Stomach smooth muscle (tissue), 2 donors: ENCODE data around the gene EIF2D.

Source experiments
- H3K27ac ChIP-seq: one replicate; pipeline ENCODE4 v1.7.0; 2013; ENCODE audit warnings: mild to moderate bottlenecking, low read length, inconsistent platforms
- H3K27me3 ChIP-seq, 2 donors: one replicate each; pipeline ENCODE4 v1.7.0; 2013; ENCODE audit warnings: low read length in 2 of 2; ENCODE audit not compliant: insufficient read depth in 2 of 2, control insufficient read depth in 1 of 2
- H3K36me3 ChIP-seq, 2 donors: one replicate each; pipeline ENCODE4 v1.7.0; 2013; ENCODE audit warnings: low read length in 2 of 2; ENCODE audit not compliant: control insufficient read depth in 2 of 2, insufficient read depth in 2 of 2
- H3K4me1 ChIP-seq: one replicate; pipeline ENCODE4 v1.7.0; 2013; ENCODE audit warnings: low read length; ENCODE audit not compliant: control insufficient read depth, insufficient read depth
- H3K4me3 ChIP-seq, 2 donors: one replicate each; pipeline ENCODE4 v1.7.0; 2013; ENCODE audit warnings: low read length in 2 of 2
- H3K9ac ChIP-seq, 2 donors: one replicate each; pipeline ENCODE4 v1.7.0; 2013; ENCODE audit warnings: low read length in 2 of 2, mild to moderate bottlenecking in 1 of 2
- H3K9me3 ChIP-seq, 2 donors: one replicate each; pipeline ENCODE4 v1.7.0; 2013; ENCODE audit warnings: low read length in 2 of 2; ENCODE audit not compliant: control insufficient read depth in 2 of 2
- donor health status: healthy.
- donor health status: Pancreatic carcinoma.

The EIF2D gene

GRCh38 chr1:206578978-206579374, 33.3 kb downstream of the EIF2D start:
- H3K4me1 ChIP-seq = no peaks in the 10 kb centered on the region
- no peak overlapping the region for H3K9ac ChIP-seq
- no peak overlapping the region for H3K4me3 ChIP-seq
- H3K27ac ChIP-seq = no peak overlapping the region
- peaks cover 0 to 4% of the 10 kb centered on the region in 2 donors for H3K36me3 ChIP-seq
- H3K9me3 ChIP-seq = no peaks in the 10 kb centered on the region
- H3K27me3 ChIP-seq = no peaks in the 10 kb centered on the region

GRCh38 chr1:206578068-206578977, 33.9 kb downstream of the EIF2D start:
- no peaks in the 10 kb centered on the region for H3K27me3 ChIP-seq
- H3K9me3 ChIP-seq = no peaks in the 10 kb centered on the region
- no peaks in the 10 kb centered on the region for H3K4me1 ChIP-seq
- H3K36me3 ChIP-seq = peaks cover 0 to 4% of the 10 kb centered on the region in 2 donors
- no peak overlapping the region for H3K9ac ChIP-seq
- H3K4me3 ChIP-seq = no peak overlapping the region
- no peak overlapping the region for H3K27ac ChIP-seq

GRCh38 chr1:206577626-206578025, 34.6 kb downstream of the EIF2D start:
- Histone ChIP-seq H3K27ac (no peak overlapping the region), H3K9ac (no peak overlapping the region), H3K27me3 (no peaks in the 10 kb centered on the region), H3K9me3 (no peaks in the 10 kb centered on the region), H3K36me3 (peaks cover 0 to 3% of the 10 kb centered on the region in 2 donors), H3K4me3 (no peak overlapping the region), H3K4me1 (no peaks in the 10 kb centered on the region)

- H3K27me3 ChIP-seq = no peaks in the 10 kb centered on the region
- H3K36me3 ChIP-seq = peaks cover 0 to 2% of the 10 kb centered on the region in 2 donors
- no peaks in the 10 kb centered on the region for H3K9me3 ChIP-seq
- no peak overlapping the region for H3K27ac ChIP-seq
- no peaks in the 10 kb centered on the region for H3K4me1 ChIP-seq
- H3K4me3 ChIP-seq = no peak overlapping the region
- no peak overlapping the region for H3K9ac ChIP-seq
These were observed 36.1 kb downstream of the EIF2D start for GRCh38 chr1:206575894-206576737.

- Histone ChIP-seq H3K27ac (no peak overlapping the region), H3K9ac (no peak overlapping the region), H3K27me3 (no peaks in the 10 kb centered on the region), H3K4me1 (no peaks in the 10 kb centered on the region), H3K36me3 (peaks cover 0 to 2% of the 10 kb centered on the region in 2 donors), H3K4me3 (no peak overlapping the region), H3K9me3 (no peaks in the 10 kb centered on the region)
These were observed 36.9 kb downstream of the EIF2D start for GRCh38 chr1:206575165-206575893.

GRCh38 chr1:206573762-206574161, 38.5 kb downstream of the EIF2D start:
- Histone ChIP-seq H3K9me3 (no peaks in the 10 kb centered on the region), H3K4me1 (no peaks in the 10 kb centered on the region), H3K36me3 (no peaks in the 10 kb centered on the region), H3K9ac (no peak overlapping the region), H3K4me3 (no peak overlapping the region), H3K27ac (no peak overlapping the region), H3K27me3 (no peaks in the 10 kb centered on the region)

GRCh38 chr1:206573319-206573718, 38.9 kb downstream of the EIF2D start:
- no peaks in the 10 kb centered on the region for H3K9me3 ChIP-seq
- no peaks in the 10 kb centered on the region for H3K4me1 ChIP-seq
- no peaks in the 10 kb centered on the region for H3K27me3 ChIP-seq
- H3K9ac ChIP-seq = no peak overlapping the region
- H3K36me3 ChIP-seq = no peaks in the 10 kb centered on the region
- H3K4me3 ChIP-seq = no peak overlapping the region
- H3K27ac ChIP-seq = no peak overlapping the region

- no peak overlapping the region for H3K9ac ChIP-seq
- no peaks in the 10 kb centered on the region for H3K4me1 ChIP-seq
- no peaks in the 10 kb centered on the region for H3K27me3 ChIP-seq
- no peak overlapping the region for H3K4me3 ChIP-seq
- no peaks in the 10 kb centered on the region for H3K9me3 ChIP-seq
- no peak overlapping the region for H3K27ac ChIP-seq
- no peaks in the 10 kb centered on the region for H3K36me3 ChIP-seq
These were observed 39.4 kb downstream of the EIF2D start for GRCh38 chr1:206572835-206573234.

- no peak overlapping the region for H3K9ac ChIP-seq
- no peaks in the 10 kb centered on the region for H3K4me1 ChIP-seq
- no peak overlapping the region for H3K4me3 ChIP-seq
- H3K36me3 ChIP-seq = no peaks in the 10 kb centered on the region
- no peaks in the 10 kb centered on the region for H3K9me3 ChIP-seq
- no peaks in the 10 kb centered on the region for H3K27me3 ChIP-seq
- no peak overlapping the region for H3K27ac ChIP-seq
These were observed 41.7 kb downstream of the EIF2D start for GRCh38 chr1:206570529-206570928.

GRCh38 chr1:206569556-206569955, 42.7 kb downstream of the EIF2D start:
- Histone ChIP-seq H3K27ac (no peak overlapping the region), H3K4me1 (no peaks in the 10 kb centered on the region), H3K9me3 (no peaks in the 10 kb centered on the region)

More at GRCh38 chr1:206569556-206569955, 42.7 kb downstream of the EIF2D start:
- H3K27me3 ChIP-seq = peaks cover 0 to 2% of the 10 kb centered on the region in 2 donors
- no peak overlapping the region for H3K9ac ChIP-seq
- no peak overlapping the region for H3K4me3 ChIP-seq
- H3K36me3 ChIP-seq = no peaks in the 10 kb centered on the region
